GM18873 (cell line): ENCODE results near the gene ANO4.
"Not testable (repeated sequence)": the region's sequence is repeated elsewhere in the genome, so short reads cannot be mapped to it uniquely, and the experiment has no call there.

Source experiments
- ATAC-seq: cut with Tn5 transposase; IDR thresholded peaks from one replicate; pipeline ENCODE4 v1.9.1; 2021; ENCODE audit warnings: mild to moderate bottlenecking, moderate library complexity, moderate number of reproducible peaks; ENCODE audit not compliant: unreplicated experiment, low FRiP score

Gene ANO4

GRCh38 chr12:100867639-100868393, 73.2 kb downstream of the ANO4 start:
- no peak for ATAC-seq

- ATAC-seq = no peak
Observed at GRCh38 chr12:100868487-100868886, 73.9 kb downstream of the ANO4 start.

- no peak for ATAC-seq
Observed at GRCh38 chr12:100871195-100871734, 76.7 kb downstream of the ANO4 start.

GRCh38 chr12:100875156-100875555, 80.6 kb downstream of the ANO4 start:
- no peak for ATAC-seq

- ATAC-seq = no peak
Observed at GRCh38 chr12:100875771-100876170, 81.2 kb downstream of the ANO4 start.

- no peak for ATAC-seq
Observed at GRCh38 chr12:100877776-100878175, 83.2 kb downstream of the ANO4 start.

- no peak for ATAC-seq
Observed at GRCh38 chr12:100895192-100895591, 100.6 kb downstream of the ANO4 start.

- ATAC-seq = no peak
Observed at GRCh38 chr12:100896192-100896591, 101.6 kb downstream of the ANO4 start.

- no peak for ATAC-seq
Observed at GRCh38 chr12:100897240-100897639, 102.7 kb downstream of the ANO4 start.

- no peak for ATAC-seq
Observed at GRCh38 chr12:100899301-100899700, 104.7 kb downstream of the ANO4 start.

- ATAC-seq = no peak
Observed at GRCh38 chr12:100900808-100901207, 106.2 kb downstream of the ANO4 start.

GRCh38 chr12:100901266-100901665, 106.7 kb downstream of the ANO4 start:
- ATAC-seq = no peak

GRCh38 chr12:100904270-100904669, 109.7 kb downstream of the ANO4 start:
- no peak for ATAC-seq

GRCh38 chr12:100908501-100908900, 113.9 kb downstream of the ANO4 start:
- ATAC-seq = no peak

- ATAC-seq = no peak
Observed at GRCh38 chr12:100913872-100914592, 119.5 kb downstream of the ANO4 start.

- ATAC-seq = no peak
Observed at GRCh38 chr12:100919116-100919515, 124.5 kb downstream of the ANO4 start.

- ATAC-seq = no peak
Observed at GRCh38 chr12:100920493-100920892, 125.9 kb downstream of the ANO4 start.

GRCh38 chr12:100926669-100927248, 132.2 kb downstream of the ANO4 start:
- ATAC-seq = no peak

GRCh38 chr12:100927826-100928225, 133.2 kb downstream of the ANO4 start:
- ATAC-seq = no peak

- ATAC-seq = no peak
Observed at GRCh38 chr12:100932571-100932970, 138.0 kb downstream of the ANO4 start.

- ATAC-seq = not testable (repeated sequence)
Observed at GRCh38 chr12:100933531-100933930, 139.0 kb downstream of the ANO4 start.
